ENCODE measurements around the gene CYFIP2.

DNA sequence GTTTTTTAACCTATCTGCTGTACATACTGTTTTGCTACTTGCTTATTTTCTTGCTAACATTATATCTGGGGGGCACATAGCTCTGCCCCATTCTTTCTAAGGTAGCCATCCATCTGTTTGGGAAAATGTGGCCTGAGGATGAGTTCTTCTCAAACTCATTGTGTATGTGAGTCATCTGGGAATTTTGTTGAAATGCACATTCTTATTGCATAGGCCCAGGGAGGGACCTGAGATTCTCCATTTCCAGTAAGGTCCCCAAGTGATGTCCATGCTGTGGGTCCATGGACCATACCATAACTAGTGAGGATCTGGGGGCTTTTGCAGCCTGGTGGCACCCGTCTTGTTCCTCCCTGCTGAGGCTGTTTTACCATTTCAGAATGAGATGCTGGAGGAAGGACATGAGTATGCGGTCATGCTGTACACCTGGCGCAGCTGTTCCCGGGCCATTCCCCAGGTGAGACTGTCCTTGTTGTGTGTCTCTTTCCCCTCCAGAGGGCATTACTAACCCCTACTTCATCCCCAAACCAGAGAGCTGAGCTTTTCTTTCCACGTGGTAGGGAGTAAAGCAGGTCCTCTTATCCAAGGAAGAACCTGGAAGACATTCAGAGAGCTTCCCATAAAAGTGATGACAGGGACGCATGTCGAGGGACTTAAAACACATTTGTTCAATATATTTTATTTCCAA is 28.6 kb downstream of the CYFIP2 start:
- TF ChIP-seq, protein P1, sequence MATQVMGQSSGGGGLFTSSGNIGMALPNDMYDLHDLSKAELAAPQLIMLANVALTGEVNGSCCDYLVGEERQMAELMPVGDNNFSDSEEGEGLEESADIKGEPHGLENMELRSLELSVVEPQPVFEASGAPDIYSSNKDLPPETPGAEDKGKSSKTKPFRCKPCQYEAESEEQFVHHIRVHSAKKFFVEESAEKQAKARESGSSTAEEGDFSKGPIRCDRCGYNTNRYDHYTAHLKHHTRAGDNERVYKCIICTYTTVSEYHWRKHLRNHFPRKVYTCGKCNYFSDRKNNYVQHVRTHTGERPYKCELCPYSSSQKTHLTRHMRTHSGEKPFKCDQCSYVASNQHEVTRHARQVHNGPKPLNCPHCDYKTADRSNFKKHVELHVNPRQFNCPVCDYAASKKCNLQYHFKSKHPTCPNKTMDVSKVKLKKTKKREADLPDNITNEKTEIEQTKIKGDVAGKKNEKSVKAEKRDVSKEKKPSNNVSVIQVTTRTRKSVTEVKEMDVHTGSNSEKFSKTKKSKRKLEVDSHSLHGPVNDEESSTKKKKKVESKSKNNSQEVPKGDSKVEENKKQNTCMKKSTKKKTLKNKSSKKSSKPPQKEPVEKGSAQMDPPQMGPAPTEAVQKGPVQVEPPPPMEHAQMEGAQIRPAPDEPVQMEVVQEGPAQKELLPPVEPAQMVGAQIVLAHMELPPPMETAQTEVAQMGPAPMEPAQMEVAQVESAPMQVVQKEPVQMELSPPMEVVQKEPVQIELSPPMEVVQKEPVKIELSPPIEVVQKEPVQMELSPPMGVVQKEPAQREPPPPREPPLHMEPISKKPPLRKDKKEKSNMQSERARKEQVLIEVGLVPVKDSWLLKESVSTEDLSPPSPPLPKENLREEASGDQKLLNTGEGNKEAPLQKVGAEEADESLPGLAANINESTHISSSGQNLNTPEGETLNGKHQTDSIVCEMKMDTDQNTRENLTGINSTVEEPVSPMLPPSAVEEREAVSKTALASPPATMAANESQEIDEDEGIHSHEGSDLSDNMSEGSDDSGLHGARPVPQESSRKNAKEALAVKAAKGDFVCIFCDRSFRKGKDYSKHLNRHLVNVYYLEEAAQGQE (IDR thresholded peaks at IDR 0.05; ENCODE audit: insufficient replicate concordance, low read depth) = no peak
- TF ChIP-seq, protein P2, sequence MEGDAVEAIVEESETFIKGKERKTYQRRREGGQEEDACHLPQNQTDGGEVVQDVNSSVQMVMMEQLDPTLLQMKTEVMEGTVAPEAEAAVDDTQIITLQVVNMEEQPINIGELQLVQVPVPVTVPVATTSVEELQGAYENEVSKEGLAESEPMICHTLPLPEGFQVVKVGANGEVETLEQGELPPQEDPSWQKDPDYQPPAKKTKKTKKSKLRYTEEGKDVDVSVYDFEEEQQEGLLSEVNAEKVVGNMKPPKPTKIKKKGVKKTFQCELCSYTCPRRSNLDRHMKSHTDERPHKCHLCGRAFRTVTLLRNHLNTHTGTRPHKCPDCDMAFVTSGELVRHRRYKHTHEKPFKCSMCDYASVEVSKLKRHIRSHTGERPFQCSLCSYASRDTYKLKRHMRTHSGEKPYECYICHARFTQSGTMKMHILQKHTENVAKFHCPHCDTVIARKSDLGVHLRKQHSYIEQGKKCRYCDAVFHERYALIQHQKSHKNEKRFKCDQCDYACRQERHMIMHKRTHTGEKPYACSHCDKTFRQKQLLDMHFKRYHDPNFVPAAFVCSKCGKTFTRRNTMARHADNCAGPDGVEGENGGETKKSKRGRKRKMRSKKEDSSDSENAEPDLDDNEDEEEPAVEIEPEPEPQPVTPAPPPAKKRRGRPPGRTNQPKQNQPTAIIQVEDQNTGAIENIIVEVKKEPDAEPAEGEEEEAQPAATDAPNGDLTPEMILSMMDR (IDR thresholded peaks at IDR 0.05; ENCODE audit: insufficient read depth, low read length) = no peak
- TF ChIP-seq POLR2AphosphoS5 (IDR thresholded peaks at IDR 0.05; ENCODE audit: low read depth) = no peak
- TF ChIP-seq GABPA (IDR thresholded peaks at IDR 0.05; ENCODE audit: low read depth) = no peak

Data from HL-60 (cell line).